Activated T-cell treated with anti-CD3 and anti-CD28 coated beads, Interleukin-2, amount 50 U/mL, for 72 hours (primary cell): Measurements from ENCODE around the gene STAG3. TPM values are rescaled to one million over a fixed set of nuclear protein-coding genes. Genes with fewer than 3 reads are reported as not detected.

Experiments
- ATAC-seq, 2 donors: fragments of 150-1000 bp; cut with Tn5 transposase; replicated peaks in 1 of 2; 2 replicates each; pipeline ENCODE4 v1.10.0; 2021; ENCODE audit warnings: moderate library complexity in 2 of 2, mild to moderate bottlenecking in 1 of 2
- DNase-seq, 2 donors: peaks; one replicate each; pipeline ENCODE4 v3.0.0; 2021 to 2022; ENCODE audit warnings: mixed read lengths in 1 of 2
- H3K27ac Mint-ChIP-seq: one replicate; pipeline ENCODE4 v1.8.0; 2022; ENCODE audit warnings: mild to moderate bottlenecking, moderate library complexity, mixed read lengths
- H3K27me3 Mint-ChIP-seq: one replicate; pipeline ENCODE4 v1.8.0; 2022; ENCODE audit warnings: low read depth, mixed read lengths
- H3K36me3 Mint-ChIP-seq, 2 donors: one replicate each; pipeline ENCODE4 v1.8.0; 2022; ENCODE audit warnings: mixed read lengths in 2 of 2, mild to moderate bottlenecking in 1 of 2; ENCODE audit not compliant: insufficient read depth in 2 of 2
- H3K4me1 Mint-ChIP-seq: one replicate; pipeline ENCODE4 v1.8.0; 2022; ENCODE audit warnings: low read depth, mixed read lengths
- H3K4me3 Mint-ChIP-seq, 2 donors: one replicate each; pipeline ENCODE4 v1.8.0; 2022; ENCODE audit warnings: mild to moderate bottlenecking in 2 of 2, mixed read lengths in 2 of 2, moderate library complexity in 2 of 2
- H3K9me3 Mint-ChIP-seq, 2 donors: one replicate each; pipeline ENCODE4 v1.8.0; 2022; ENCODE audit warnings: mixed read lengths in 2 of 2
- total RNA-seq, 2 donors: library from RNA; stranded (reverse); gene quantifications; one replicate each; pipeline ENCODE4 v1.2.3, GENCODE V29; 2022

Gene STAG3
- total RNA-seq, 2 donors from 2014 or later = 103 to 121 TPM

DNA sequence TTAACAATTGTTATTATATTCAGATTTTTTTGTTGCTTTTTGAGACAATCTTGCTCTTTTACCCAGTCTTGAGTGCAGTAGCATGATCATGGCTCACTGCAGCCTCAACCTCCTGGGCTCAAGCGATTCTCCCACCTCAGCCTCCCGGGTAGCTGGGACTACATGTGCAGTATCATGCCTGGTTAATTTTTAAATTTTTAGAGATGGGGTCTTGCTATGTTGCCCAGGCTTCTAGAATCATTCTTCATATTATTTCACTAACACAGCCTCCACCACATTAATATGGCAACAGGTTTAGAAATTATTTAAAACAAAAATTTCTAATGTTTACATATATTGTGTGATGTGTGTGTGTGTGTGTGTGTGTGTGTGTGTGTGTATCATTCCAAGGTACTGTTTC lies 30.4 kb upstream of the STAG3 start:
- Mint-ChIP-seq H3K27me3 (no peaks in the 10 kb centered on the region), H3K4me1 (peaks cover 40% of the 10 kb centered on the region), H3K9me3 (no peaks in the 10 kb centered on the region), H3K4me3 (no peak overlapping the region), H3K36me3 (peaks cover 6 to 10% of the 10 kb centered on the region in 2 donors), H3K27ac (no peak overlapping the region)
- DNase-seq (no peak), ATAC-seq (no peak)

DNA sequence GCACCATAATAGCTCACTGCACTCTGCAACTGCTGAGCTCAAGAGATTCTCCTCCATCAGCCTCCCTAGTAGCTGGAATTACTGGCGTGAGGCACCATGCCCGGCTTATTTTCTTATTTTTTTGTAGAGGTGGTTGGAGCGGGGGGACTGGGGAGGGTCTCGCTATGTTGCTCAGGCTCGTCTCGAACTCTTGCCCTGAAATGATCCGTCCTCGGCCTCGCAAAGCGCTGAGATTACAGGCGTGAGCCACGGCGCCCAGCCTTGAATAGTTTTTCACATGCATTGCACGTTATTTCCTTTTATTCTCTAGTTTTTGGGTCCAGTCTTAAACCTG lies 29.5 kb upstream of the STAG3 start:
- ATAC-seq = no peak
- Mint-ChIP-seq H3K36me3 (peaks cover 10 to 14% of the 10 kb centered on the region in 2 donors), H3K4me3 (peak overlapping the region; percentile 89 to 100), H3K9me3 (no peaks in the 10 kb centered on the region), H3K27ac (peak overlapping the region; percentile 90), H3K4me1 (peaks cover 49% of the 10 kb centered on the region), H3K27me3 (no peaks in the 10 kb centered on the region)
- DNase-seq = no peak

DNA sequence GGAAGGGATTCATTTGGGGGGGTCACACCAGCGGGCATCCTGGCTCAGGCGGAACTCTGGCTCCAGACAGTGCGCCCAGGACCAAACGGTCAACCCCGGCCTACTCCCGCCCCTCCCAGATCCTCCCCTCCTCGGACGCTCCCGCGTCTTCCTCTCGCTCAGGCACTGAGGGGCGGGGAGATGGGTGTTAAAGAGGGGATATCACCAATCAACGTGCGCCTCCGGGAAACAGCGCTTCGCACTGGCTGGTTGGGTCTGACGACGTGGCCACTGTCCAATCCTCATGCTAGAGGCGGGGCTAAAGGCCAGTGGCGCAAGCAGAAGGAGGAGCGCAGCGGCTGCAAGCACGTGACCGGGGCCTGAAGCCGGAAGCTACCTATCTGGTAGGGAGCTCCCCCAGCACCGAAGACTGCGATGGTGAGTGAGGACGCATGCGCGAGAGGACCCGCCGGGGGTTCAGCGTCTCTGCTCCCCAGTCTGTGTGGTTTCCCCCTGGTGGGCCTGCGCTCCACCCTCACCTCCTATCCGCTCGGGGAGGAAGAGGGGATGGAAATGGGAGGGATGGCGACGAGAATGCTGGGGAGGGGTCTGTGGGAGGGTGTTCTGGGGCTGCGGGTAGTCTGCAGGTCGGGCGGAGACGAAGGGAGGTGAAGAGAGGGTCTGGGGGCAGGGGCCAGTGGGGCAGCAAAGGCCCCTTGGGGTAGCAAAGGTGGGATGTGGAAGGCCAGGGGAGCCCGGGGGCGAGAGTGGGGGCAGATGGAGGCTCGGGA lies 29.0 kb upstream of the STAG3 start, which contains the start of gene LAMTOR4:
LAMTOR4 (plus strand) TSS at position 360 of the 770 bp plus-strand sequence; CDS start at position 415, 55 bp downstream.
- H3K4me3 Mint-ChIP-seq = peak within 1 kb of the TSS; percentile 89 to 100
- H3K27me3 Mint-ChIP-seq = no peaks in the 10 kb centered on the region
- no peaks in the 10 kb centered on the region for H3K9me3 Mint-ChIP-seq
- DNase-seq (peak; percentile 97 to 100), ATAC-seq (peak; percentile 97)
- H3K36me3 Mint-ChIP-seq = peaks cover 10 to 14% of the 10 kb centered on the region in 2 donors
- peak within 1 kb of the TSS; percentile 90 for H3K27ac Mint-ChIP-seq
- H3K4me1 Mint-ChIP-seq = peaks cover 49% of the 10 kb centered on the region

DNA sequence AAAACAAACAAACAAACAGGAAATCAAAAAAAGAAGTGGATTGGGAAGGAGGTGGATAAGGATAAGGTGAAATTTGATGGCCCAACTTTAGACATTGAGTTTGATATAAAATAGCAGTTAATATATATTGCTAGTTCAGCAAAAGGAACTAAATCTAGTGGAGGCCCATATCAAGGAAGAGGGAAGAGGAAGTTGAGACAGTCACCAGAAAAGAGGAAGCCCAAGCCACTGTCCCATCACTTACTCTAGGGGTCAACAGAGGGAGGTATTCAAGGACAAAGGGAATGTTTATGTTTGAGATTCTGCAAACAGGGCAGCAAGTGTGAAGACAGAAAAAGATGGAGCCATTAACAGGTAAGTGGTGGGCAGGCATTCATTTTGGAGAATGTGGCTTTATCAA lies 25.3 kb upstream of the STAG3 start:
- Mint-ChIP-seq H3K27ac (peak overlapping the region; percentile 12), H3K36me3 (peaks cover 10 to 16% of the 10 kb centered on the region in 2 donors), H3K4me3 (no peak overlapping the region)

DNA sequence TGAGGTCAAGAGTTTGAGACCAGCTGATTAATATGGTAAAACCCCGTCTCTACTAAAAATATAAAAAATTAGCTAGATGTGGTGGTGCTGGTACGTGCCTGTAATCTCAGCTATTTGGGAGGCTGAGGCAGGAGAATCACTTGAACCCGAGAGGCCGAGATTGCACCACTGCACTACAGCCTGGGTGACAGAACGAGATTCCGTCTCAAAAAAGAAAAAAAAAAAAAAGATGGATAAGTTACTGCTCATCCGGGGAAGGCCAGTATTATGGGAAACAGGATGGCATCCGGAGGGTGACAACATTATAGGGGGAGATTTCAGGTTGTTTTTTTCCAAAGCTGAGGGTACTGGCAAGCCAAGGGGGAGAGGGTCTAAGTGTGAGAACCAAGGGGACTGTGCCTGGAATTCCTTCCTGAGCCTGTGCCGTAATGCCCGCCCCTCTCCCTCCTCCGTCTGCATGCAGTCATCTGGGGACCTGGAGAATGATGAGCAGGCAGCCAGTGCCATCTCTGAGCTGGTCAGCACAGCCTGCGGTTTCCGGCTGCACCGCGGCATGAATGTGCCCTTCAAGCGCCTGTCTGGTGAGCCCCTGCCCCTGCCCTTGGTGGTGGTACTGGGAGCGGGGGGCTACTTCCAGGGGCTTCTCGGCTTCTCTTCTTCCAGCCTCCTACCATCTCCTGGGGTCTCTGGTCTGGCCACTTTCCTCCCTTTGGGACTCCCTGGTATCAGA lies 24.6 kb upstream of the STAG3 start:
- Mint-ChIP-seq H3K4me3 (no peak overlapping the region), H3K27ac (no peak overlapping the region), H3K9me3 (no peaks in the 10 kb centered on the region), H3K4me1 (peaks cover 71% of the 10 kb centered on the region), H3K36me3 (peaks cover 12 to 20% of the 10 kb centered on the region in 2 donors), H3K27me3 (no peaks in the 10 kb centered on the region)
- no peak for ATAC-seq
- DNase-seq = no peak

More for the DNA sequence above, 25.3 kb upstream of the STAG3 start:
- Mint-ChIP-seq H3K27me3 (no peaks in the 10 kb centered on the region), H3K9me3 (no peaks in the 10 kb centered on the region), H3K4me1 (peaks cover 72% of the 10 kb centered on the region)
- DNase-seq (no peak), ATAC-seq (no peak)

DNA sequence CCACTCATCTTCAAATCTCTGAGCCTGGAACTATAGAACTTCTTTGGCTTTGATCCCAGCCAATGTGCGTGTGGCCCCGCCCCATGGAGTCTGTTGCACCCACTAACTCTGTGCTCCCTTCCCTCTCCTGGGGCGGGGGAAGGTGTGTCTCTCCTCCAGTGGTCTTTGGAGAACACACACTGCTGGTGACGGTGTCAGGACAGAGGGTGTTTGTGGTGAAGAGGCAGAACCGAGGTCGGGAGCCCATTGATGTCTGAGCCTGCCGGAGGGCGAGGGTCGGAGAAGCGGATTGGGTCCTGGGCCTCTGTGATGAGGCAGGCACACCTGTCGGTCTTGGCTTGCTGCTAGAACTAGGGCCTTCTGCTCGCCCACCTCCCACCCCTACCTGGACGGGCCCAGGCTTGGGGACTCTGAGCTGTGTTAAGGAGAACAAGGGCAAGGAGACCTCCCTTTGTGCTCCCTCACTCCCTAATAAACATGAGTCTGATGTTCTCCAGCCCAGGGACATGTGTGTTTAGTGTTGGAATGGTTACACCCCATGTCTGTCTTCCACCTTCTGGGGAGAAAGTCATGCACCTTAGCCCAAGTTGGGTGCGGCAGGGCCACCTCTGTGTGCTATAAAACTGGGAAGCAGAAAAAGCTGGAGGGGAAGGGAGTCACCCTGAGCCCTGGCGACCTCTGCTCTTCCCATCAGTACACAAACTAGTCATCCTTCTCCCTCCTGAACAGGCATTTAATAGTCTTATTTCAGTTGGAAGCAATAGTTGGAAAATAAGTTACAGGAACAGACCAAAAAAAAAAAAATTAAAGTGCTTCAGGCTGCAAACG lies 23.8 kb upstream of the STAG3 start:
- Mint-ChIP-seq H3K4me3 (no peak overlapping the region), H3K36me3 (peaks cover 12 to 17% of the 10 kb centered on the region in 2 donors), H3K27ac (no peak overlapping the region), H3K9me3 (no peaks in the 10 kb centered on the region), H3K4me1 (peaks cover 66% of the 10 kb centered on the region), H3K27me3 (no peaks in the 10 kb centered on the region)
- no peak for ATAC-seq
- no peak for DNase-seq

DNA sequence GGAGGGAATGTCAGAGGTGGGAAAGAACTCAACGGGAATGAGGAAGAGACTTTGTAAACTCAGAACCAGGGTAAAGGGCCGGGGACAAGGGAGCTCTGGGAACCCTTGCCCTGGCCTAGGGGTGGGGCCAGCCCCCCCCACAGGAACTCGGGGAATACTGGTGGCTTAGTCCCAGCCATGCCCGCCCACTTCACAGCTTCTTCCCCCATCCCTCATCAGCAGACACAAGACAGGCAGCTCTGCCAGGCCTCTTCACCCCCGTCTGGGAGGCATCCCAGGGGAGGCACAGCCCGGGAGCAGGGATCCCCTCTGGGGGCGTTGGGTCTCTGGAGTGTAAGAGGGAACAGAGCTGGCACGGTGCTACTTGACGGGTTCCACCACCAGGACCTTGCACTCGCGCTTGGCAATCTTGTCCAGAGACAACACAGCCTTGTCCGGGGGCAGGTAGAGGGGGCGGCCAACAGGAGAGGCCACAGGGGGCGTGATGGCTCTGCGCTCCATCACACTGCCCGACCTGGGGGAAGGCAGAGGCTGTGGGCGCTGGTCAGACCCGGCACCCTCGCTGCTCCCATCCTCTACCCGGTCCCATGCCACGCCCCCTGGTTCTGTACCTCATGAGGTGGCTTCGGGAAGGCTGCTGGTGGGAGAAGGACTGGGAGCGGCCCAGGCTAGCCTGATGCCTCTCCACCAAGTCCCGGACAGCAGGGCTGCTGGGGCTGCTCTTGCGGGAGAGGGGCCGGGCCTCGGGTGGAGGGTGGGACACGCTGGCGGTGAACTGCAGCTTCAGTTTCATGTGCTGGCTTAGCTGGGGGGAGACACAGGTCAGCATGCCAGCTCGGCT lies 22.8 kb upstream of the STAG3 start:
- Mint-ChIP-seq H3K4me1 (peaks cover 65% of the 10 kb centered on the region), H3K9me3 (no peaks in the 10 kb centered on the region), H3K27me3 (no peaks in the 10 kb centered on the region), H3K36me3 (peaks cover 12 to 17% of the 10 kb centered on the region in 2 donors), H3K4me3 (no peak overlapping the region), H3K27ac (no peak overlapping the region)
- DNase-seq = no peak
- no peak for ATAC-seq

DNA sequence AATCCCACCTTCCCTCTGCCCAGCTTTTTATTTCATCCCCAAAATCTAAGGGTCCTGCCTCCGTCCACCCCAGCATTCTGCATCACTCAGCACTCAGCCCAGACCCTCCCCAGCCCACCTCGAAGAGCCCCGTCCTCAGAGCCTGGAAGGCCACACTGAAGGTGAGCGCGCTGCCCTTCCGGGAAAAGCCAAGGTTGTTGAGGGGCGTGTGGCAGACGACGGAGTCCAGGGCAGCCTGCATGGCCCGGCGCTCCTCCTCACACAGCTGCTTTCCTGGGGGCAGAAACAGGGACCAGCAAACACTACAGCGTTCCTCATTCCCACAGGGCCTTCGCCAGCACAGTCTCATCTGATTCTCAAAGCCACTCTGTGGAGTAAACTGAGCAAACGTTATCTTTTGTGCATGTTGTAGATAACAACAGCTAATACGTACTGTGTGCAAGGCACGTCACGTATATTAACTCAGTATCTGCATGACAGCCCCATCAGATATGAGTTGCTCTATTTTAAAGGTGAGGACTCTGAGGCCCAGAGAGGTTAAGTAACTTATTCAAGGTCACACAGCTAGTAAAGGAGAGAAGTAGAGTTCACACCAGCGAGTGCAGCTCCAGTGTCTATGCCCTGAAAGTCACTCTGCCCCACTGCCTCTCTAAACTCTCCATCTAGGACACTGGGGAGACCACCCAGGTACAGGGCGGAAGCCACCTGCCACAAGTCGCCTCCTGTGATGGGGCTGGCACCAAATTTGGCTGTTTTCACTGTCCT lies 22.0 kb upstream of the STAG3 start:
- Mint-ChIP-seq H3K9me3 (no peaks in the 10 kb centered on the region), H3K27me3 (no peaks in the 10 kb centered on the region), H3K36me3 (peaks cover 7 to 12% of the 10 kb centered on the region in 2 donors), H3K4me3 (no peak overlapping the region), H3K4me1 (peaks cover 56% of the 10 kb centered on the region), H3K27ac (no peak overlapping the region)
- DNase-seq (no peak), ATAC-seq (no peak)

DNA sequence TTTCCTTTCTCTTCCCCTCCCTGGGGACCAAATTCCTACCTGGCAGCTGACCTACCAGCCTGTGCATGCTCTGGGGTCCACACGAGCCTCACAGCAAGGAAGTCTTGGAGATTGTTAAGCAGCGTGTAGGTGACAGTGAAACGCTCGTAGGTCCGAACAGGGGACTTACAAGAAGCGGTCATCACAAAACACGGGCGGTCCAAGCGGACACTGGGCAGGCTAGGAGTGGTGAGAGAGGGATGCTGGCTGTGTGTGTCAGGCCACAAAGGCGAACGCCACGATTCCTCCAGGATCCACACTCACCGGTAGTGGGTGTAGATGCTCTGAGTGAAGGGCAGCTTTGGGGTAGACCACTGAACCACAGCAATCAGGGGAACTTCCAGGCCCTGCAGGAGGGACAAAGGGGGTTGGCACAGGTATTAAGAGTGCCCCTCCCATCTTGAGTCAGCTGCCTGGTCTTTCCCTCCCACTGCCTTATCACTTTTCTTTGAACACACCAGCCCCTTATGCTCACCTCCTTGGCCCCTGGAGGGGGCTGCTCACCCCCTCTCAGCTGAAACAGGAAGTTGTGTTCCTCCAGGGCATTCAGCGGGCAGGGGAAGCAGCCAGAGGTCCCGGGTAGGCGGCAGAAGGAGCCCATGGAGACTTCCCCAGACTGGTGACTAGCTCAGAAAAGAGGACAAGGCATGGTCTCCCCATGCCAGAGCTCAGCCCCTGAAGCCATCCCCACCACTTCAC lies 21.2 kb upstream of the STAG3 start:
- Mint-ChIP-seq H3K36me3 (peaks cover 7 to 11% of the 10 kb centered on the region in 2 donors), H3K4me1 (peaks cover 55% of the 10 kb centered on the region), H3K9me3 (no peaks in the 10 kb centered on the region), H3K27me3 (no peaks in the 10 kb centered on the region), H3K27ac (peak overlapping the region; percentile 75), H3K4me3 (peak overlapping the region; percentile 83 to 86)
- ATAC-seq (peak; percentile 40 to 52), DNase-seq (peak in 1 of 2 donors; percentile 48)

DNA sequence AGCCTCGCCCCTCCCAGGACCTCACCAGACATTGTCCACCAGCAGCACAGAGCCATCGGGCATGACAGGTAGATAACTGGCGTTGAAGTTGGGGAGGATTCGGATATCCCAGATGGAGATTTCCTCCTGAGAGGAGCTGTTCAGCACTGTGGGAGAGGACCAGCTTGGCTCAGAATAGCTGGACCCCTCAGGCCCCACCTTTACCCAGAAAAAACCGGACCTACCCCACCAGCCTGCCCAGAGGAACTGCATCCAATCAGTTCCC lies 20.7 kb upstream of the STAG3 start:
- Mint-ChIP-seq H3K27me3 (no peaks in the 10 kb centered on the region), H3K9me3 (no peaks in the 10 kb centered on the region), H3K4me1 (peaks cover 55% of the 10 kb centered on the region)

DNA sequence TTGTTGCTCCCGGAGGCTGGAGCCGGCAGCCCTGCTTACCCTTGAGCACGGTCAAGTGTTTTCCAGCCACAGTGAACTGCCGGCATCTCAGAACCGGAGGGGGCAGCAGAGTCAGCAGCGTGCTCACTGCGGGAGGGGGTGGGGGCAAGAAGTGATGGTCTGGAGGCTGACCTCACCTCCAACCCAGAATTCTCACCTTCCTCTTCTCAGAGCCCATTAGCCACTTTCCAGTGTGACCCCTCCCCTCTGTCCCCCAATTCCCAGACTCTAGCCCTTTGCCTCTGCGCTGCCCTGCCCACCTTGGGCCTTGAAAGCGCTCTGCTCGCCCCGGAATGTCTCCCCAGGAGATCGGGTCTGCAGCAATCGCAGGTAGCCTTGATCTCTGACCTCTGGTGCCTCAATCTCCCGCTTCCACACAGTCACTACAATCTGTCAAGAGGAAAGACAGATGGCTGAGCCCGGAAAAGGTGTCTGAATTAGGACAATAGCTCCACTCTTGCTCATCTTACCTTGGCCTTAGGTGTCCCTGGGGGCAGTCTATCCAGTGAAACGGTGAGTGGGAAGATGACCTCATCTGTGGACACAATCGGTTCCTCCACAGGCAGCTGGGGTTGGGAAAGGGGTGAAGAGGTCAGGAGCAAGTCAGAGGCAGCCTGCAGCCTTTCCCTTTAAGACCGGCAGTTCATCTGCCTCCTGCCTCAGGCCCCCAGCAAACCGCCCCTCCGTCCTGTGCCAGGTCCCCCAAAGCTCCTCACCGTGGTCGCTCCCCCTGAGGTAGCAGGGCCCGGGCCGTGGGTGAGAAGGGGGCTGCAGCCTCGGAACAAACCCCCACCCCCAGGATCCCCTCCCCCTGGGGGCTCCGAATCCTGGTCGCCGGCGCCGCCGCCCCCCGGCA lies 20.1 kb upstream of the STAG3 start:
- no peak for ATAC-seq

More for the DNA sequence above, 20.7 kb upstream of the STAG3 start:
- peak overlapping the region; percentile 83 to 86 for H3K4me3 Mint-ChIP-seq
- H3K27ac Mint-ChIP-seq = peak overlapping the region; percentile 75
- H3K36me3 Mint-ChIP-seq = peaks cover 7 to 9% of the 10 kb centered on the region in 2 donors
- DNase-seq = no peak
- no peak for ATAC-seq

More for the DNA sequence above, 20.1 kb upstream of the STAG3 start:
- Mint-ChIP-seq H3K27me3 (no peaks in the 10 kb centered on the region), H3K9me3 (no peaks in the 10 kb centered on the region), H3K4me1 (peaks cover 55% of the 10 kb centered on the region), H3K4me3 (peak overlapping the region; percentile 83 to 86), H3K36me3 (peaks cover 2 to 7% of the 10 kb centered on the region in 2 donors), H3K27ac (peak overlapping the region; percentile 23)
- no peak for DNase-seq
